HG03571 (cell line): ENCODE results near the gene ARFGEF3.
"Not testable (repeated sequence)": the region's sequence is repeated elsewhere in the genome, so short reads cannot be mapped to it uniquely, and the experiment has no call there.

Experiments
- ATAC-seq: cut with Tn5 transposase; IDR thresholded peaks from one replicate; pipeline ENCODE4 v1.9.1; 2021; ENCODE audit not compliant: unreplicated experiment

ARFGEF3 gene

GRCh38 chr6:138212530-138212929 is 50.8 kb downstream of the ARFGEF3 start:
- not testable (repeated sequence) for ATAC-seq

GRCh38 chr6:138215093-138215782 is 53.5 kb downstream of the ARFGEF3 start:
- ATAC-seq, result no peak

GRCh38 chr6:138218449-138218848 is 56.7 kb downstream of the ARFGEF3 start, which contains the start of gene PBOV1:
PBOV1 (minus strand) TSS chr6:138218491; CDS start chr6:138218395, 96 bp downstream.
- no peak for ATAC-seq

- ATAC-seq, result no peak
Observed at GRCh38 chr6:138219398-138219797, 57.7 kb downstream of the ARFGEF3 start.

- no peak for ATAC-seq
Observed at GRCh38 chr6:138219901-138220300, 58.2 kb downstream of the ARFGEF3 start.

GRCh38 chr6:138222901-138223546 is 61.3 kb downstream of the ARFGEF3 start:
- ATAC-seq, result no peak

- ATAC-seq, result no peak
Observed at GRCh38 chr6:138225953-138226352, 64.2 kb downstream of the ARFGEF3 start.

GRCh38 chr6:138226700-138227315 is 65.1 kb downstream of the ARFGEF3 start:
- ATAC-seq, result no peak

- ATAC-seq, result no peak
Observed at GRCh38 chr6:138227316-138227781, 65.6 kb downstream of the ARFGEF3 start.

- no peak for ATAC-seq
Observed at GRCh38 chr6:138229072-138229471, 67.3 kb downstream of the ARFGEF3 start.

GRCh38 chr6:138229663-138230179 is 68.0 kb downstream of the ARFGEF3 start:
- no peak for ATAC-seq

- ATAC-seq, result no peak
Observed at GRCh38 chr6:138230221-138230620, 68.5 kb downstream of the ARFGEF3 start.

GRCh38 chr6:138230759-138231380 is 69.1 kb downstream of the ARFGEF3 start:
- no peak for ATAC-seq

GRCh38 chr6:138231381-138231886 is 69.7 kb downstream of the ARFGEF3 start:
- no peak for ATAC-seq

GRCh38 chr6:138234363-138234762 is 72.6 kb downstream of the ARFGEF3 start:
- ATAC-seq, result no peak

- ATAC-seq, result no peak
Observed at GRCh38 chr6:138235205-138235604, 73.5 kb downstream of the ARFGEF3 start.

GRCh38 chr6:138235693-138236092 is 74.0 kb downstream of the ARFGEF3 start:
- ATAC-seq, result no peak

- no peak for ATAC-seq
Observed at GRCh38 chr6:138237463-138237862, 75.7 kb downstream of the ARFGEF3 start.

GRCh38 chr6:138238368-138238767 is 76.6 kb downstream of the ARFGEF3 start:
- ATAC-seq, result no peak

GRCh38 chr6:138239774-138240173 is 78.0 kb downstream of the ARFGEF3 start:
- no peak for ATAC-seq
